ENCODE results near the gene TMCC2. TPM values are rescaled to one million over a fixed set of nuclear protein-coding genes. Genes with fewer than 3 reads are reported as not detected.
A peak's percentile ranks its signal among the peaks of the same experiment; 100 is the strongest.

Gene TMCC2
- total RNA-seq, 2 donors from 2014 or later = 1.5 to 10.6 TPM

- Histone ChIP-seq H3K27ac (no peak overlapping the region), H3K4me3 (no peak overlapping the region), H3K36me3 (no peaks in the 10 kb centered on the region), H3K27me3 (replicated peaks; ENCODE audit: insufficient read depth) (no peaks in the 10 kb centered on the region), H3K4me1 (replicated peaks) (no peaks in the 10 kb centered on the region), H3K9me3 (no peaks in the 10 kb centered on the region)
- intact Hi-C loops (cut with DNase I) = no loop called here
- peak; percentile 23 for DNase-seq (ENCODE audit: low spot score)
- WGBS = 72% methylated on average over 8 of the region's 8 CpGs
- TF ChIP-seq POLR2AphosphoS5 (IDR thresholded peaks at IDR 0.05) = no peak
- TF ChIP-seq CTCF (IDR thresholded peaks at IDR 0.05) = no peak
- TF ChIP-seq POLR2A (IDR thresholded peaks at IDR 0.05) = no peak
These were observed 60.2 kb downstream of the TMCC2 start for GRCh38 chr1:205287767-205288559.

GRCh38 chr1:205291596-205291995 is 63.9 kb downstream of the TMCC2 start:
- Histone ChIP-seq H3K9me3 (no peaks in the 10 kb centered on the region), H3K36me3 (no peaks in the 10 kb centered on the region), H3K4me1 (replicated peaks) (no peaks in the 10 kb centered on the region), H3K27me3 (replicated peaks; ENCODE audit: insufficient read depth) (no peaks in the 10 kb centered on the region), H3K4me3 (no peak overlapping the region), H3K27ac (no peak overlapping the region)
- 96% methylated on average over 6 of the region's 6 CpGs for WGBS
- no peak for DNase-seq (ENCODE audit: low spot score)
- TF ChIP-seq POLR2A (IDR thresholded peaks at IDR 0.05) (no peak), CTCF (IDR thresholded peaks at IDR 0.05) (no peak), POLR2AphosphoS5 (IDR thresholded peaks at IDR 0.05) (no peak)
- intact Hi-C loops (cut with DNase I) = no loop called here

GRCh38 chr1:205293350-205294074 is 65.8 kb downstream of the TMCC2 start:
- WGBS = 95% methylated on average over 10 of the region's 10 CpGs
- no peaks in the 10 kb centered on the region for H3K4me1 ChIP-seq (replicated peaks)
- no peak overlapping the region for H3K4me3 ChIP-seq
- no peaks in the 10 kb centered on the region for H3K27me3 ChIP-seq (replicated peaks; ENCODE audit: insufficient read depth)
- TF ChIP-seq POLR2AphosphoS5 (IDR thresholded peaks at IDR 0.05) (no peak), POLR2A (IDR thresholded peaks at IDR 0.05) (no peak), CTCF (IDR thresholded peaks at IDR 0.05) (no peak)
- no peak for DNase-seq (ENCODE audit: low spot score)
- H3K9me3 ChIP-seq = no peaks in the 10 kb centered on the region
- peak overlapping the region; percentile 8 to 33 for H3K27ac ChIP-seq
- intact Hi-C loops (cut with DNase I) = no loop called here
- no peaks in the 10 kb centered on the region for H3K36me3 ChIP-seq

- Histone ChIP-seq H3K27me3 (replicated peaks; ENCODE audit: insufficient read depth) (no peaks in the 10 kb centered on the region), H3K36me3 (no peaks in the 10 kb centered on the region), H3K9me3 (no peaks in the 10 kb centered on the region), H3K4me1 (replicated peaks) (no peaks in the 10 kb centered on the region), H3K27ac (peak overlapping the region; percentile 8 to 33), H3K4me3 (no peak overlapping the region)
- TF ChIP-seq CTCF (IDR thresholded peaks at IDR 0.05) (no peak), POLR2AphosphoS5 (IDR thresholded peaks at IDR 0.05) (peak; percentile 44), POLR2A (IDR thresholded peaks at IDR 0.05) (no peak)
- intact Hi-C loops (cut with DNase I) = no loop called here
- no peak for DNase-seq (ENCODE audit: low spot score)
- WGBS = 59% methylated on average over 6 of the region's 6 CpGs
These were observed 66.6 kb downstream of the TMCC2 start for GRCh38 chr1:205294175-205294917.

Data from prostate gland (tissue), 2 donors.